Ascending aorta (tissue), 2 donors: ENCODE results near the gene PLA2G4A. TPM values are rescaled to one million over a fixed set of nuclear protein-coding genes. Genes with fewer than 3 reads are reported as not detected.

Experiments
- DNase-seq, 2 donors: peaks; one replicate each; pipeline ENCODE4 v3.0.0-alpha.2; 2019; ENCODE audit warnings: low spot score in 2 of 2
- H3K27ac ChIP-seq, 2 donors: fragments of 200-600 bp; sonication (generic); one replicate each; pipeline ENCODE4 v1.5.1; 2016 to 2017; ENCODE audit warnings: mild to moderate bottlenecking in 1 of 2
- H3K27me3 ChIP-seq: fragments of 200-600 bp; sonication (generic); one replicate; pipeline ENCODE4 v1.5.1; 2017
- H3K36me3 ChIP-seq, 2 donors: fragments of 200-600 bp; sonication (generic); one replicate each; pipeline ENCODE4 v1.5.1; 2016
- H3K4me1 ChIP-seq, 2 donors: fragments of 200-600 bp; sonication (generic); one replicate each; pipeline ENCODE4 v1.5.1; 2016 to 2017; ENCODE audit warnings: mild to moderate bottlenecking in 1 of 2
- H3K4me3 ChIP-seq, 2 donors: fragments of 200-600 bp; sonication (generic); one replicate each; pipeline ENCODE4 v1.5.1; 2016 to 2017; ENCODE audit warnings: mild to moderate bottlenecking in 1 of 2
- H3K9me3 ChIP-seq, 2 donors: fragments of 200-600 bp; sonication (generic); one replicate each; pipeline ENCODE4 v1.5.1; 2016
- CTCF ChIP-seq, 3 experiments: fragments of 200-600 bp in 2 of 3; fragments of 450-650 bp in 1 of 3; sonication (generic) in 2 of 3; IDR thresholded peaks; one replicate each; pipeline ENCODE4 v1.5.1; 2016 to 2019; ENCODE audit warnings: antibody characterized with exemption in 3 of 3, mild to moderate bottlenecking in 1 of 3, moderate library complexity in 1 of 3
- intact Hi-C: fragments of 100-400 bp; cut with DNase I; formaldehyde crosslinking; loops from one replicate; pipeline ENCODE4 v1.15.1; 2023
- total RNA-seq: library from RNA; depleted of rRNA; stranded (reverse); fragments of >200 nt; gene quantifications from one replicate; pipeline ENCODE4 v1.1.0, GENCODE V29; 2016

PLA2G4A gene
- total RNA-seq, 1 donor from 2014 or later, result 0.75 TPM

DNA sequence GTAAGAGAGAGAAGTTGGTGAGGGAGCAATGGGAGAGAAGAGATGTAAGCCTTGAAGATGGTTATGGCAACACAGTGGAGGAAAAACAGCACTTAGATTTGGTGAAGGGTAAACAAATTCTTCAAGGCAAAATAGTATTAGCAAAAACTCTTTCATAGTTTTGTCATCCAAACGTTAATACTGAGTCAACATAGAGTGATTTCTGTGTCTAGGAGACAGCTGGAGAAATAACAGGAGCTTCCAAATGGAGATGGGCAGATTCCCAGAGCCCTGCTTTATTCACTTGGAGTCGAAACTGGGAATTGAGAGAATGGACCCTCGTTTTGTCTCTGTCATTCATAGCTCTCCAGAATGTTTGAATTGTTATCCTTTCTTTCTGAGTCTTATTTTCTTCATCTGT lies 68.3 kb downstream of the PLA2G4A start:
- no peaks in the 10 kb centered on the region for H3K27me3 ChIP-seq

DNA sequence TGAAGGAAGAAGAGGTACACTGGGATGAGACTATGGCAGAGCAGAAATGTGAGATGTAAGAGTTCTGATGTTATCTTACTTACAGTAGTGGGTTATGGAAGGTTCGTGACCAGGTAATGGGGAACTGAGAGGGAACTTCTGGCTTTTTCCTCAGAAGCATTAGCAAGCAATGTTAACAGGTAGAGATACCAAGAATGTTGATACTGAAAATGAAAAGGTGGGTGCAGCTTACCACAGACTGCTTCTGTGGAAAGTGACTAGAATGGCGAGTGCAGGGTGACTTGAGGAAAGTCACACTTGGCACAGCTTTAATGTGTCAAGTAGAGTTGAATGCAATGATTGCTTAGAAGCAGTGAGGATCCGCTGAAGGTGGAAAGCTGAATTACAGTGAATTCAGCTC lies 70.8 kb downstream of the PLA2G4A start:
- H3K4me1 ChIP-seq, result no peaks in the 10 kb centered on the region
- no peak for TF ChIP-seq CTCF (IDR thresholded peaks at IDR 0.05)
- H3K4me3 ChIP-seq, result no peak overlapping the region
- no peak for DNase-seq
- H3K36me3 ChIP-seq, result no peaks in the 10 kb centered on the region
- H3K27me3 ChIP-seq, result no peaks in the 10 kb centered on the region
- H3K27ac ChIP-seq, result no peak overlapping the region
- no peaks in the 10 kb centered on the region for H3K9me3 ChIP-seq
- intact Hi-C loops, result no loop called here

More for the DNA sequence above, 68.3 kb downstream of the PLA2G4A start:
- no peaks in the 10 kb centered on the region for H3K4me1 ChIP-seq
- H3K4me3 ChIP-seq, result no peak overlapping the region
- no peak for DNase-seq
- no peak overlapping the region for H3K27ac ChIP-seq
- no peak for TF ChIP-seq CTCF (IDR thresholded peaks at IDR 0.05)
- no peaks in the 10 kb centered on the region for H3K36me3 ChIP-seq
- H3K9me3 ChIP-seq, result no peaks in the 10 kb centered on the region
- intact Hi-C loops, result no loop called here

- Histone ChIP-seq H3K27ac (no peak overlapping the region), H3K36me3 (no peaks in the 10 kb centered on the region), H3K9me3 (no peaks in the 10 kb centered on the region), H3K4me1 (no peaks in the 10 kb centered on the region), H3K27me3 (no peaks in the 10 kb centered on the region), H3K4me3 (no peak overlapping the region)
- TF ChIP-seq CTCF (IDR thresholded peaks at IDR 0.05), result no peak
- intact Hi-C loops, result no loop called here
- no peak for DNase-seq
Measured at GRCh38 chr1:186899977-186900376, 71.2 kb downstream of the PLA2G4A start.

DNA sequence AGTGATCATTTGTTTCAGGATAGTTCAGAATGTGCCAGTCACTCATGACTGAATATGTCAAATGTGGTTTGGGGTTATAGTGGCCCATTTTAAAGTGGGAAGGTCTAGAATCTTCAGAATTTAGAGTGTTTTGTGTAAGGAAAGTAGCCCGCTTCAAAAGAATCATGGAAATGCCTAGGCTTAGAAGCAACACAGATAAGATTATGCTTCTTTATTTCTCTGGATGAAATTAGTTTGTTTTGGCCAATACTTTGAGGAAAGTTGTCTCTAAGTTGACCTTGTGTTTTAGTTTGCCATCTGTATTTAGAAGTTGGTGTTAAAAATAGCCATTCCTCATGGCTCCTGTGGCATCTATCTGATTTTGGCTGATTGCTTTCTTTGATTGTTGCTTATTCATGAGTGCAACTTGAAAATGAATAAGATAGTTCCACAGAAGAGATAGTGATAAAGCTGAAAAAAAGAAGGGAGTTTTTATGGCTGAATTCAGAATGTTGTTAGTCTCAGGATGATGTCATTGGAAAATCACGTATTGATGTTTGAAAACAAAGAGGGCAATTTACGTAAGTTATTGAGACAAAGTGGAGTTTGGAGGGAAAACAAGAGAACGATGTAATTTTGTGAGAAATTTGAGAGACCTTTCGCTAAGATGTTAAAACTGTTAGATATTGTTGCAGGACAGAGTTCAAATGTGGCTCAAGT lies 71.9 kb downstream of the PLA2G4A start:
- no peak overlapping the region for H3K27ac ChIP-seq

GRCh38 chr1:186901631-186902030 lies 72.9 kb downstream of the PLA2G4A start:
- intact Hi-C loops, result no loop called here
- no peaks in the 10 kb centered on the region for H3K9me3 ChIP-seq
- H3K4me3 ChIP-seq, result no peak overlapping the region
- no peaks in the 10 kb centered on the region for H3K27me3 ChIP-seq
- no peak for TF ChIP-seq CTCF (IDR thresholded peaks at IDR 0.05)
- no peak for DNase-seq
- no peaks in the 10 kb centered on the region for H3K4me1 ChIP-seq
- no peaks in the 10 kb centered on the region for H3K36me3 ChIP-seq
- H3K27ac ChIP-seq, result no peak overlapping the region

More for the DNA sequence above, 71.9 kb downstream of the PLA2G4A start:
- Histone ChIP-seq H3K27me3 (no peaks in the 10 kb centered on the region), H3K4me1 (no peaks in the 10 kb centered on the region), H3K4me3 (no peak overlapping the region), H3K36me3 (no peaks in the 10 kb centered on the region), H3K9me3 (no peaks in the 10 kb centered on the region)
- no peak for TF ChIP-seq CTCF (IDR thresholded peaks at IDR 0.05)
- intact Hi-C loops, result no loop called here
- DNase-seq, result no peak
